RWPE1 (cell line): Measurements from ENCODE around the gene POU6F2.

Source experiments
- CTCF ChIA-PET: fragments of 350-600 bp; sonication (Branson Sonifier 250); formaldehyde crosslinking; extraction: SDS; loops from one replicate; lab custom pipeline; 2021; lab: Yijun Ruan, JAX
- POLR2A ChIA-PET: fragments of 400-600 bp; formaldehyde crosslinking; extraction: SDS; loops from one replicate; lab custom pipeline; 2020; ENCODE audit warnings: antibody characterized with exemption; ENCODE audit not compliant: low non-redundant PET; lab: Yijun Ruan, JAX
- DNase-seq: peaks from one replicate; pipeline ENCODE4 v3.0.0; 2012; ENCODE audit warnings: low spot score
- H3K27ac ChIP-seq: fragments of 450-650 bp; 2 replicates; pipeline ENCODE4 v1.5.1; 2017
- TF ChIP-seq, protein P1 (sequence below): fragments of 450-650 bp; conservative IDR thresholded peaks from 2 replicates; pipeline ENCODE4 v1.5.1; 2017; ENCODE audit warnings: low read depth, mild to moderate bottlenecking

POU6F2 gene

GRCh38 chr7:39434012-39434411, 456.3 kb downstream of the POU6F2 start:
- DNase-seq, result no peak
- ChIA-PET POLR2A (no interaction called here), CTCF (no interaction called here)
- TF ChIP-seq, protein P1, sequence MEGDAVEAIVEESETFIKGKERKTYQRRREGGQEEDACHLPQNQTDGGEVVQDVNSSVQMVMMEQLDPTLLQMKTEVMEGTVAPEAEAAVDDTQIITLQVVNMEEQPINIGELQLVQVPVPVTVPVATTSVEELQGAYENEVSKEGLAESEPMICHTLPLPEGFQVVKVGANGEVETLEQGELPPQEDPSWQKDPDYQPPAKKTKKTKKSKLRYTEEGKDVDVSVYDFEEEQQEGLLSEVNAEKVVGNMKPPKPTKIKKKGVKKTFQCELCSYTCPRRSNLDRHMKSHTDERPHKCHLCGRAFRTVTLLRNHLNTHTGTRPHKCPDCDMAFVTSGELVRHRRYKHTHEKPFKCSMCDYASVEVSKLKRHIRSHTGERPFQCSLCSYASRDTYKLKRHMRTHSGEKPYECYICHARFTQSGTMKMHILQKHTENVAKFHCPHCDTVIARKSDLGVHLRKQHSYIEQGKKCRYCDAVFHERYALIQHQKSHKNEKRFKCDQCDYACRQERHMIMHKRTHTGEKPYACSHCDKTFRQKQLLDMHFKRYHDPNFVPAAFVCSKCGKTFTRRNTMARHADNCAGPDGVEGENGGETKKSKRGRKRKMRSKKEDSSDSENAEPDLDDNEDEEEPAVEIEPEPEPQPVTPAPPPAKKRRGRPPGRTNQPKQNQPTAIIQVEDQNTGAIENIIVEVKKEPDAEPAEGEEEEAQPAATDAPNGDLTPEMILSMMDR, result no peak
- H3K27ac ChIP-seq, result no peak overlapping the region

DNA sequence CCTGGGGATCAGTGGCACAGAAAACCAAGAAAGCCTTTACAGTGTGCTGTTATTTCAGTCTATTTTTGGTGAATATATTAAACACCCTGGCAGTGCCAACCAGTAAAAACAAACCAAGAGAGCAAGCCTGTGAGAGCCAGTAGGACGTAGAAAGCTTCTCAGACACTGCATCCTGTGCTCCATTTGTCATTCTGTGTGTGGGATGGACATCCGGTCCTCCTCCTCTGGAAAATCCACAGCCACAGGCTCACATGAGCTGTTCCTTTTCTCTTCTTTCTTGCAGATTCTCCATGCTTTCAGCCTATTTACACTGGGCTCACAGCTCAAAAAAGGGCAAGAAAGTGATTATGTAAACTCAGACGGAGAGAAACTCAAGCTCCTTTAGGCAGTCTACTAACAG, 468.8 kb downstream of the POU6F2 start:
- TF ChIP-seq, protein P1, result no peak
- CTCF ChIA-PET, result interaction anchor here (0.6 to 0.7 kb wide), 3 partner anchors 17 to 89 kb away, joined by 3 to 6 read pairs (median 5); no protein-coding TSS in a partner anchor
- DNase-seq, result no peak
- no peak overlapping the region for H3K27ac ChIP-seq
- POLR2A ChIA-PET, result no interaction called here

GRCh38 chr7:39451901-39452300, 474.2 kb downstream of the POU6F2 start:
- no peak for DNase-seq
- CTCF ChIA-PET, result interaction anchor here (0.6 kb wide), 1 partner anchor 781 kb away, joined by 7 read pairs; no protein-coding TSS in a partner anchor
- H3K27ac ChIP-seq, result no peak overlapping the region
- TF ChIP-seq, protein P1, result no peak
- POLR2A ChIA-PET, result no interaction called here

- CTCF ChIA-PET, result interaction anchor here (0.5 to 1.2 kb wide), 5 partner anchors 10 to 603 kb away, joined by 3 to 8 read pairs (median 5); no protein-coding TSS in a partner anchor
- POLR2A ChIA-PET, result no interaction called here
Measured at GRCh38 chr7:39453743-39454355, 476.1 kb downstream of the POU6F2 start.

GRCh38 chr7:39458061-39458745, 480.5 kb downstream of the POU6F2 start:
- DNase-seq, result no peak
- TF ChIP-seq, protein P1, result no peak
- no peak overlapping the region for H3K27ac ChIP-seq
- CTCF ChIA-PET, result interaction anchor here (0.7 to 0.8 kb wide), 2 partner anchors 62 to 396 kb away, joined by 3 read pairs; no protein-coding TSS in a partner anchor
- POLR2A ChIA-PET, result no interaction called here

More at GRCh38 chr7:39453743-39454355, 476.1 kb downstream of the POU6F2 start:
- TF ChIP-seq, protein P1, result peak; percentile 54
- H3K27ac ChIP-seq, result no peak overlapping the region
- peak; percentile 23 for DNase-seq

DNA sequence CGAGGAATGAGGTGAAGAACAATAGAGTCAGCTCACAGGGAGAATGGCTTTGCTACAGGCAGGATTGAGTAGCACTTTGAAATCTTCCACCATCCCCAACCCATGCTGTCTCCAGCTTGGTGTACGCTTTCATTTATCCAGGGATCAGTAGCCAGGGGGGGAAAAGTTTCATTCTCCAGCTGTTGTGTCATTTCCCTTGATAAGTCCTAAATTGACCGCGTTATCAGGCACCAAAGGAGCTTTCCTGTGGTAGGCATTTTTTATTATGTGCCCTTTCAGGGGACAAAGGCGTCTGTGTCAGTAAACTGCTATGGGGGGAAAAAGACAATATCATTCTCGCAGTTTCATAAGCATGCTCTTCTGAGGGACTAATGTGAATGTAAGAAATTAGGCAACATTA, 481.9 kb downstream of the POU6F2 start:
- TF ChIP-seq, protein P1, result no peak
- no peak for DNase-seq
- no peak overlapping the region for H3K27ac ChIP-seq
- ChIA-PET POLR2A (no interaction called here), CTCF (interaction anchor here (0.7 kb wide), 1 partner anchor 61 kb away, joined by 3 read pairs; no protein-coding TSS in a partner anchor)
